Stimulated activated naive B cell treated with anti-CD40 and anti-IgM and Interleukin-4, amounts not matched to agents 10 μg/mL and 1 μg/mL and 100 μg/mL, for 72 hours (primary cell): ENCODE data around the gene DNAJC10.
A peak's percentile ranks its signal among the peaks of the same experiment; 100 is the strongest.
"Not testable (repeated sequence)": the region's sequence is repeated elsewhere in the genome, so short reads cannot be mapped to it uniquely, and the experiment has no call there.

Source experiments
- ATAC-seq, 2 donors: fragments of 150-1000 bp; cut with Tn5 transposase; replicated peaks; 2 replicates each; pipeline ENCODE4 v1.10.0; 2021; ENCODE audit warnings: moderate library complexity in 1 of 2
- DNase-seq: peaks from one replicate; pipeline ENCODE4 v3.0.0; 2021
- H3K27ac Mint-ChIP-seq: one replicate; pipeline ENCODE4 v1.8.0; 2022; ENCODE audit warnings: mild to moderate bottlenecking, mixed read lengths
- H3K27me3 Mint-ChIP-seq, 2 donors: one replicate each; pipeline ENCODE4 v1.8.0; 2022; ENCODE audit warnings: mixed read lengths in 2 of 2
- H3K36me3 Mint-ChIP-seq, 2 donors: one replicate each; pipeline ENCODE4 v1.8.0; 2022; ENCODE audit warnings: mixed read lengths in 2 of 2, mild to moderate bottlenecking in 1 of 2
- H3K4me1 Mint-ChIP-seq, 2 donors: one replicate each; pipeline ENCODE4 v1.8.0; 2022; ENCODE audit warnings: mixed read lengths in 2 of 2, mild to moderate bottlenecking in 1 of 2
- H3K4me3 Mint-ChIP-seq, 2 donors: one replicate each; pipeline ENCODE4 v1.8.0; 2022; ENCODE audit warnings: mild to moderate bottlenecking in 2 of 2, mixed read lengths in 2 of 2, moderate library complexity in 1 of 2
- H3K9me3 Mint-ChIP-seq, 2 donors: one replicate each; pipeline ENCODE4 v1.8.0; 2022; ENCODE audit warnings: mixed read lengths in 2 of 2, mild to moderate bottlenecking in 1 of 2

DNAJC10 gene

GRCh38 chr2:182713601-182714000, 2.5 kb upstream of the DNAJC10 start:
- H3K27ac Mint-ChIP-seq, result peak overlapping the region; percentile 48
- no peak for ATAC-seq
- H3K27me3 Mint-ChIP-seq, result no peaks in the 10 kb centered on the region

GRCh38 chr2:182715121-182715891, 751 bp upstream of the DNAJC10 start:
- H3K4me3 Mint-ChIP-seq, result no peak overlapping the region
- H3K36me3 Mint-ChIP-seq, result peaks cover 0 to 2% of the 10 kb centered on the region in 2 donors
- H3K4me1 Mint-ChIP-seq, result peaks cover 0 to 12% of the 10 kb centered on the region in 2 donors
- no peak for DNase-seq
- no peaks in the 10 kb centered on the region for H3K9me3 Mint-ChIP-seq
- no peak for ATAC-seq
- H3K27me3 Mint-ChIP-seq, result no peaks in the 10 kb centered on the region
- H3K27ac Mint-ChIP-seq, result peak overlapping the region; percentile 56

More at GRCh38 chr2:182713601-182714000, 2.5 kb upstream of the DNAJC10 start:
- Mint-ChIP-seq H3K36me3 (no peaks in the 10 kb centered on the region), H3K4me1 (peaks cover 0 to 12% of the 10 kb centered on the region in 2 donors), H3K4me3 (no peak overlapping the region), H3K9me3 (no peaks in the 10 kb centered on the region)
- DNase-seq, result no peak

GRCh38 chr2:182716650-182716979, 558 bp downstream of the DNAJC10 start:
- Mint-ChIP-seq H3K27ac (no peak overlapping the region), H3K9me3 (no peaks in the 10 kb centered on the region), H3K36me3 (peaks cover 4% of the 10 kb centered on the region in 2 donors), H3K4me1 (peaks cover 5 to 14% of the 10 kb centered on the region in 2 donors), H3K4me3 (no peak overlapping the region), H3K27me3 (no peaks in the 10 kb centered on the region)
- ATAC-seq (no peak), DNase-seq (no peak)

- H3K4me3 Mint-ChIP-seq, result no peak overlapping the region
- ATAC-seq, result peak; percentile 48 to 50
- DNase-seq, result no peak
- H3K27me3 Mint-ChIP-seq, result no peaks in the 10 kb centered on the region
- peaks cover 4% of the 10 kb centered on the region in 2 donors for H3K36me3 Mint-ChIP-seq
- H3K9me3 Mint-ChIP-seq, result no peaks in the 10 kb centered on the region
- H3K4me1 Mint-ChIP-seq, result peaks cover 5 to 14% of the 10 kb centered on the region in 2 donors
- H3K27ac Mint-ChIP-seq, result no peak overlapping the region
Measured at GRCh38 chr2:182717416-182717815, 1.4 kb downstream of the DNAJC10 start.

- no peaks in the 10 kb centered on the region for H3K27me3 Mint-ChIP-seq
- ATAC-seq (no peak), DNase-seq (no peak)
- no peak overlapping the region for H3K27ac Mint-ChIP-seq
- peaks cover 5 to 14% of the 10 kb centered on the region in 2 donors for H3K4me1 Mint-ChIP-seq
- H3K9me3 Mint-ChIP-seq, result no peaks in the 10 kb centered on the region
- H3K36me3 Mint-ChIP-seq, result peaks cover 4% of the 10 kb centered on the region in 2 donors
- H3K4me3 Mint-ChIP-seq, result no peak overlapping the region
Measured at GRCh38 chr2:182717816-182718215, 1.8 kb downstream of the DNAJC10 start.

- Mint-ChIP-seq H3K27me3 (no peaks in the 10 kb centered on the region), H3K4me3 (no peak overlapping the region)
Measured at GRCh38 chr2:182718459-182718858, 2.4 kb downstream of the DNAJC10 start.

GRCh38 chr2:182719116-182719515, 3.1 kb downstream of the DNAJC10 start:
- H3K4me3 Mint-ChIP-seq, ATAC-seq, H3K4me1 Mint-ChIP-seq, DNase-seq, H3K9me3 Mint-ChIP-seq, H3K27me3 Mint-ChIP-seq, H3K27ac Mint-ChIP-seq: not testable (repeated sequence)
- peaks cover 4 to 11% of the 10 kb centered on the region in 2 donors for H3K36me3 Mint-ChIP-seq

More at GRCh38 chr2:182718459-182718858, 2.4 kb downstream of the DNAJC10 start:
- ATAC-seq (no peak), DNase-seq (no peak)
- Mint-ChIP-seq H3K27ac (no peak overlapping the region), H3K36me3 (peaks cover 4 to 7% of the 10 kb centered on the region in 2 donors), H3K9me3 (no peaks in the 10 kb centered on the region), H3K4me1 (peaks cover 5 to 14% of the 10 kb centered on the region in 2 donors)

- Mint-ChIP-seq H3K4me3 (no peak overlapping the region), H3K4me1 (peaks cover 8 to 21% of the 10 kb centered on the region in 2 donors), H3K27me3 (no peaks in the 10 kb centered on the region), H3K27ac (no peak overlapping the region), H3K36me3 (peaks cover 16 to 35% of the 10 kb centered on the region in 2 donors), H3K9me3 (no peaks in the 10 kb centered on the region)
- no peak for DNase-seq
- ATAC-seq, result no peak
Measured at GRCh38 chr2:182724656-182725055, 8.6 kb downstream of the DNAJC10 start.

GRCh38 chr2:182726473-182726872, 10.4 kb downstream of the DNAJC10 start:
- no peaks in the 10 kb centered on the region for H3K27me3 Mint-ChIP-seq
- ATAC-seq (peak in 1 of 2 donors; percentile 57), DNase-seq (no peak)
- H3K4me3 Mint-ChIP-seq, result no peak overlapping the region
- H3K9me3 Mint-ChIP-seq, result no peaks in the 10 kb centered on the region
- peaks cover 6 to 17% of the 10 kb centered on the region in 2 donors for H3K4me1 Mint-ChIP-seq
- peaks cover 16 to 37% of the 10 kb centered on the region in 2 donors for H3K36me3 Mint-ChIP-seq
- H3K27ac Mint-ChIP-seq, result no peak overlapping the region

GRCh38 chr2:182728014-182728413, 12.0 kb downstream of the DNAJC10 start:
- Mint-ChIP-seq H3K9me3 (no peaks in the 10 kb centered on the region), H3K4me3 (no peak overlapping the region), H3K27ac (no peak overlapping the region), H3K36me3 (peaks cover 21 to 45% of the 10 kb centered on the region in 2 donors), H3K4me1 (peaks cover 6 to 17% of the 10 kb centered on the region in 2 donors), H3K27me3 (no peaks in the 10 kb centered on the region)
- no peak for DNase-seq
- no peak for ATAC-seq

- H3K27ac Mint-ChIP-seq, result no peak overlapping the region
- peaks cover 8 to 23% of the 10 kb centered on the region in 2 donors for H3K4me1 Mint-ChIP-seq
- H3K9me3 Mint-ChIP-seq, result no peaks in the 10 kb centered on the region
- no peaks in the 10 kb centered on the region for H3K27me3 Mint-ChIP-seq
- ATAC-seq (no peak), DNase-seq (no peak)
- H3K36me3 Mint-ChIP-seq, result peaks cover 24 to 41% of the 10 kb centered on the region in 2 donors
- H3K4me3 Mint-ChIP-seq, result no peak overlapping the region
Measured at GRCh38 chr2:182729710-182730339, 13.8 kb downstream of the DNAJC10 start.

GRCh38 chr2:182730486-182730885, 14.4 kb downstream of the DNAJC10 start:
- Mint-ChIP-seq H3K4me1 (peaks cover 8 to 24% of the 10 kb centered on the region in 2 donors), H3K4me3 (no peak overlapping the region), H3K27ac (no peak overlapping the region), H3K36me3 (peaks cover 22 to 41% of the 10 kb centered on the region in 2 donors), H3K27me3 (no peaks in the 10 kb centered on the region), H3K9me3 (no peaks in the 10 kb centered on the region)
- ATAC-seq, result no peak
- DNase-seq, result no peak

- Mint-ChIP-seq H3K9me3 (no peaks in the 10 kb centered on the region), H3K4me3 (no peak overlapping the region), H3K27me3 (no peaks in the 10 kb centered on the region), H3K36me3 (peaks cover 20 to 39% of the 10 kb centered on the region in 2 donors), H3K27ac (no peak overlapping the region), H3K4me1 (peaks cover 4 to 14% of the 10 kb centered on the region in 2 donors)
- ATAC-seq, result no peak
- DNase-seq, result no peak
Measured at GRCh38 chr2:182732736-182733135, 16.7 kb downstream of the DNAJC10 start.

GRCh38 chr2:182733572-182733971, 17.5 kb downstream of the DNAJC10 start:
- Mint-ChIP-seq H3K27me3 (no peaks in the 10 kb centered on the region), H3K9me3 (no peaks in the 10 kb centered on the region), H3K27ac (no peak overlapping the region), H3K4me3 (no peak overlapping the region), H3K4me1 (peaks cover 2 to 14% of the 10 kb centered on the region in 2 donors), H3K36me3 (peaks cover 24 to 43% of the 10 kb centered on the region in 2 donors)
- ATAC-seq (no peak), DNase-seq (no peak)

- Mint-ChIP-seq H3K36me3 (peaks cover 19 to 36% of the 10 kb centered on the region in 2 donors), H3K4me1 (peaks cover 2 to 14% of the 10 kb centered on the region in 2 donors)
- not testable (repeated sequence) for H3K4me3 Mint-ChIP-seq, H3K9me3 Mint-ChIP-seq, ATAC-seq, H3K27me3 Mint-ChIP-seq, DNase-seq, H3K27ac Mint-ChIP-seq
Measured at GRCh38 chr2:182736856-182737255, 20.8 kb downstream of the DNAJC10 start.
